B cell (primary cell): Measurements from ENCODE around the gene ABI2.

ENCODE experiments used
- EZH2 ChIP-seq: IDR thresholded peaks from 2 replicates; pipeline ENCODE4 v1.6.1; 2012; ENCODE audit warnings: borderline replicate concordance, low read depth, mild to moderate bottlenecking, moderate library complexity, low read length; ENCODE audit not compliant: insufficient read depth, poor library complexity, severe bottlenecking
- TF ChIP-seq, protein P1 (sequence below): fragments of 200-600 bp; IDR thresholded peaks from one replicate; pipeline ENCODE4 v1.8.0; 2022; ENCODE audit warnings: antibody characterized with exemption, mild to moderate bottlenecking

DNA sequence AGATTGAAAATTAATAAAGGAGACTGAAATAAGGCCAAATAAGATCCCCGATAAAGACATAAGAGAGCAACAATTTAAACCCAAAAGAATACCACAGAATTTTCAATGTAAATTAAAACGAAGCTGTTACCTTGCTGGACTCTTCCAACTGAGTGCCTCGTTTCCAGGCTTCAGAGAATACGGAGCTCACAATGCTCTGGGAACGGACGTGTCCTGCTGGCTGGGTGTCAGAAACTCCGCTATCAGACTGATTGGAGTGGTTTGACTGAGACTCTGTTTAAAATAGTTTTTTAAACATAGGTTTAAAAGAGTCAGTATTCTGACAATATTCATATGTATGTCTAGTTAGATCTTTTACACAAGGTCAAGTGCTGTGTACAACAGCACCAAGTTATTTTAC lies 116.5 kb downstream of the ABI2 start:
- TF ChIP-seq, protein P1, sequence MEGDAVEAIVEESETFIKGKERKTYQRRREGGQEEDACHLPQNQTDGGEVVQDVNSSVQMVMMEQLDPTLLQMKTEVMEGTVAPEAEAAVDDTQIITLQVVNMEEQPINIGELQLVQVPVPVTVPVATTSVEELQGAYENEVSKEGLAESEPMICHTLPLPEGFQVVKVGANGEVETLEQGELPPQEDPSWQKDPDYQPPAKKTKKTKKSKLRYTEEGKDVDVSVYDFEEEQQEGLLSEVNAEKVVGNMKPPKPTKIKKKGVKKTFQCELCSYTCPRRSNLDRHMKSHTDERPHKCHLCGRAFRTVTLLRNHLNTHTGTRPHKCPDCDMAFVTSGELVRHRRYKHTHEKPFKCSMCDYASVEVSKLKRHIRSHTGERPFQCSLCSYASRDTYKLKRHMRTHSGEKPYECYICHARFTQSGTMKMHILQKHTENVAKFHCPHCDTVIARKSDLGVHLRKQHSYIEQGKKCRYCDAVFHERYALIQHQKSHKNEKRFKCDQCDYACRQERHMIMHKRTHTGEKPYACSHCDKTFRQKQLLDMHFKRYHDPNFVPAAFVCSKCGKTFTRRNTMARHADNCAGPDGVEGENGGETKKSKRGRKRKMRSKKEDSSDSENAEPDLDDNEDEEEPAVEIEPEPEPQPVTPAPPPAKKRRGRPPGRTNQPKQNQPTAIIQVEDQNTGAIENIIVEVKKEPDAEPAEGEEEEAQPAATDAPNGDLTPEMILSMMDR = no peak
- no peak for TF ChIP-seq EZH2
